ENCODE results near the gene ARID4A. TPM values are rescaled to one million over a fixed set of nuclear protein-coding genes. Genes with fewer than 3 reads are reported as not detected.
"Not testable (repeated sequence)": the region's sequence is repeated elsewhere in the genome, so short reads cannot be mapped to it uniquely, and the experiment has no call there.

The ARID4A gene
- total RNA-seq, 1 experiment from 2014 or later: 31.5 TPM

GRCh38 chr14:58354808-58355207 is 56.5 kb downstream of the ARID4A start:
- POLR2A ChIA-PET: no interaction called here
- peaks cover 44% of the 10 kb centered on the region for H3K36me3 Mint-ChIP-seq (ENCODE audit: insufficient read depth, unreplicated experiment)
- H3K36me3 ChIP-seq (ENCODE audit: control insufficient read depth, insufficient read depth, low read length): no peaks in the 10 kb centered on the region; the same call in 1 of the 2 replicates
- TF ChIP-seq, protein P1, sequence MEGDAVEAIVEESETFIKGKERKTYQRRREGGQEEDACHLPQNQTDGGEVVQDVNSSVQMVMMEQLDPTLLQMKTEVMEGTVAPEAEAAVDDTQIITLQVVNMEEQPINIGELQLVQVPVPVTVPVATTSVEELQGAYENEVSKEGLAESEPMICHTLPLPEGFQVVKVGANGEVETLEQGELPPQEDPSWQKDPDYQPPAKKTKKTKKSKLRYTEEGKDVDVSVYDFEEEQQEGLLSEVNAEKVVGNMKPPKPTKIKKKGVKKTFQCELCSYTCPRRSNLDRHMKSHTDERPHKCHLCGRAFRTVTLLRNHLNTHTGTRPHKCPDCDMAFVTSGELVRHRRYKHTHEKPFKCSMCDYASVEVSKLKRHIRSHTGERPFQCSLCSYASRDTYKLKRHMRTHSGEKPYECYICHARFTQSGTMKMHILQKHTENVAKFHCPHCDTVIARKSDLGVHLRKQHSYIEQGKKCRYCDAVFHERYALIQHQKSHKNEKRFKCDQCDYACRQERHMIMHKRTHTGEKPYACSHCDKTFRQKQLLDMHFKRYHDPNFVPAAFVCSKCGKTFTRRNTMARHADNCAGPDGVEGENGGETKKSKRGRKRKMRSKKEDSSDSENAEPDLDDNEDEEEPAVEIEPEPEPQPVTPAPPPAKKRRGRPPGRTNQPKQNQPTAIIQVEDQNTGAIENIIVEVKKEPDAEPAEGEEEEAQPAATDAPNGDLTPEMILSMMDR (IDR thresholded peaks at IDR 0.05; ENCODE audit: insufficient read depth in 1 of 2, low read depth in 1 of 2, low read length in 1 of 2, severe bottlenecking in 1 of 2, unreplicated experiment in 1 of 2): no peak
- H3K4me3 ChIP-seq (ENCODE audit: low read depth, low read length): no peak overlapping the region
- no peak overlapping the region for H3K27ac Mint-ChIP-seq (ENCODE audit: unreplicated experiment)
- no peaks in the 10 kb centered on the region for H3K9me3 Mint-ChIP-seq (ENCODE audit: unreplicated experiment)
- H3K4me3 Mint-ChIP-seq (ENCODE audit: unreplicated experiment): no peak overlapping the region
- H3K27me3 ChIP-seq (replicated peaks; ENCODE audit: control insufficient read depth, insufficient read depth, low read length): no peaks in the 10 kb centered on the region
- no peaks in the 10 kb centered on the region for H3K27me3 Mint-ChIP-seq (ENCODE audit: insufficient read depth, unreplicated experiment)
- H3K4me1 ChIP-seq: no peaks in the 10 kb centered on the region
- intact Hi-C loops (cut with micrococcal nuclease; ENCODE audit: unreplicated experiment): no loop called here
- DNase-seq: no peak
- no peaks in the 10 kb centered on the region for H3K4me1 Mint-ChIP-seq (ENCODE audit: low read depth, unreplicated experiment)
- CTCF ChIA-PET: no interaction called here
- no peaks in the 10 kb centered on the region for H3K9me3 ChIP-seq
- BruUV-seq (replicated peaks): no TSS peak

- no TSS peak for BruUV-seq (replicated peaks)
- Mint-ChIP-seq H3K4me3 (ENCODE audit: unreplicated experiment) (no peak overlapping the region), H3K36me3 (ENCODE audit: insufficient read depth, unreplicated experiment) (peaks cover 45% of the 10 kb centered on the region), H3K27me3 (ENCODE audit: insufficient read depth, unreplicated experiment) (no peaks in the 10 kb centered on the region), H3K27ac (ENCODE audit: unreplicated experiment) (no peak overlapping the region), H3K9me3 (ENCODE audit: unreplicated experiment) (no peaks in the 10 kb centered on the region), H3K4me1 (ENCODE audit: low read depth, unreplicated experiment) (no peaks in the 10 kb centered on the region)
- CTCF ChIA-PET: no interaction called here
- TF ChIP-seq, protein P1 (IDR thresholded peaks at IDR 0.05; ENCODE audit: insufficient read depth in 1 of 2, low read depth in 1 of 2, low read length in 1 of 2, severe bottlenecking in 1 of 2, unreplicated experiment in 1 of 2): no peak
- Histone ChIP-seq H3K27me3 (replicated peaks; ENCODE audit: control insufficient read depth, insufficient read depth, low read length) (no peaks in the 10 kb centered on the region), H3K4me1 (no peaks in the 10 kb centered on the region), H3K9me3 (no peaks in the 10 kb centered on the region), H3K4me3 (ENCODE audit: low read depth, low read length) (no peak overlapping the region), H3K36me3 (ENCODE audit: control insufficient read depth, insufficient read depth, low read length) (no peaks in the 10 kb centered on the region; the same call in 1 of the 2 replicates)
- intact Hi-C loops (cut with micrococcal nuclease; ENCODE audit: unreplicated experiment): no loop called here
- POLR2A ChIA-PET: no interaction called here
- no peak for DNase-seq
Measured at GRCh38 chr14:58356268-58356667, 57.9 kb downstream of the ARID4A start.

GRCh38 chr14:58362272-58362671 is 63.9 kb downstream of the ARID4A start:
- H3K36me3 Mint-ChIP-seq (ENCODE audit: insufficient read depth, unreplicated experiment): peaks cover 42% of the 10 kb centered on the region
- H3K4me3 ChIP-seq (ENCODE audit: low read depth, low read length); POLR2A ChIA-PET; H3K4me1 ChIP-seq; H3K36me3 ChIP-seq (ENCODE audit: control insufficient read depth, insufficient read depth, low read length); BruUV-seq (replicated peaks); CTCF ChIA-PET; H3K27me3 ChIP-seq (replicated peaks; ENCODE audit: control insufficient read depth, insufficient read depth, low read length); H3K9me3 ChIP-seq; H3K4me1 Mint-ChIP-seq (ENCODE audit: low read depth, unreplicated experiment); H3K4me3 Mint-ChIP-seq (ENCODE audit: unreplicated experiment); H3K27me3 Mint-ChIP-seq (ENCODE audit: insufficient read depth, unreplicated experiment); H3K27ac Mint-ChIP-seq (ENCODE audit: unreplicated experiment); H3K9me3 Mint-ChIP-seq (ENCODE audit: unreplicated experiment); DNase-seq: not testable (repeated sequence)
- intact Hi-C loops (cut with micrococcal nuclease; ENCODE audit: unreplicated experiment): loop anchor here (2.0 kb wide), 1 partner anchor 253 kb away; no protein-coding TSS in a partner anchor

Data from Caco-2 (cell line).